K562 (cell line): ENCODE data around the gene SH3BP2. TPM values are rescaled to one million over a fixed set of nuclear protein-coding genes. Genes with fewer than 3 reads are reported as not detected.

Experiments
- CCNT2 ChIP-seq: IDR thresholded peaks from 2 replicates; pipeline ENCODE4 v1.6.1; 2011; ENCODE audit warnings: borderline replicate concordance, low read depth, mild to moderate bottlenecking, moderate library complexity, mixed read lengths, low read length; ENCODE audit not compliant: insufficient read length; ENCODE audit errors: extremely low read depth
- FUS ChIP-seq: fragments of 200-400 bp; formaldehyde crosslinking; optimal IDR thresholded peaks from 2 replicates; pipeline ENCODE3; 2017; ENCODE audit warnings: low read depth, low read length
- HDAC8 ChIP-seq: fragments of 450-650 bp; IDR thresholded peaks from 2 replicates; pipeline ENCODE4 v1.6.1; 2016; ENCODE audit warnings: mild to moderate bottlenecking, missing genetic modification characterization, moderate library complexity, missing compliant biosample characterization
- HNRNPUL1 ChIP-seq: fragments of 200-400 bp; formaldehyde crosslinking; IDR thresholded peaks from 2 replicates; pipeline ENCODE4 v1.6.1; 2017; ENCODE audit warnings: low read length
- IRF1 ChIP-seq: sonication (generic); formaldehyde crosslinking; IDR thresholded peaks from 2 replicates; pipeline ENCODE4 v1.8.0; 2022; ENCODE audit warnings: missing genetic modification reagents, mild to moderate bottlenecking, borderline replicate concordance
- KAT7 ChIP-seq: sonication (generic); formaldehyde crosslinking; IDR thresholded peaks from 2 replicates; pipeline ENCODE4 v1.8.0; 2022; ENCODE audit warnings: missing genetic modification reagents, mild to moderate bottlenecking, borderline replicate concordance
- MED1 ChIP-seq: sonication (generic); formaldehyde crosslinking; IDR thresholded peaks from 2 replicates; pipeline ENCODE4 v1.8.1; 2023; ENCODE audit warnings: missing genetic modification reagents, borderline replicate concordance
- NCOA1 ChIP-seq: fragments of 450-650 bp; IDR thresholded peaks from 2 replicates; pipeline ENCODE4 v1.6.1; 2016; ENCODE audit warnings: low read depth
- NCOA4 ChIP-seq: fragments of 450-650 bp; IDR thresholded peaks from 2 replicates; pipeline ENCODE4 v1.6.1; 2018; ENCODE audit warnings: mild to moderate bottlenecking; ENCODE audit not compliant: partially characterized antibody
- NFE2 ChIP-seq: IDR thresholded peaks from 2 replicates; pipeline ENCODE4 v1.6.1; 2014; ENCODE audit warnings: antibody characterized with exemption, low read depth
- NR4A1 ChIP-seq, 2 experiments: fragments of 250-450 bp in 1 of 2; fragments of 450-650 bp in 1 of 2; sonication (Bioruptor Pico) in 1 of 2; IDR thresholded peaks; 2 replicates each; pipeline versions ENCODE4 v1.4.0 to v1.6.1; 2016 to 2020; ENCODE audit warnings: mild to moderate bottlenecking in 2 of 2, missing compliant biosample characterization in 1 of 2, missing genetic modification characterization in 1 of 2, moderate library complexity in 1 of 2
- NRF1 ChIP-seq, 2 experiments: fragments of 450-650 bp; IDR thresholded peaks in 1 of 2; conservative IDR thresholded peaks in 1 of 2; 2 replicates each; pipeline ENCODE4 v1.6.1; 2014; ENCODE audit warnings: mild to moderate bottlenecking in 2 of 2
- POLR2G ChIP-seq: fragments of 200-400 bp; formaldehyde crosslinking; IDR thresholded peaks from 2 replicates; pipeline ENCODE4 v1.6.1; 2017; ENCODE audit warnings: low read depth, mild to moderate bottlenecking, antibody characterized with exemption, low read length, moderate library complexity
- POLR3A ChIP-seq: IDR thresholded peaks from 2 replicates; pipeline ENCODE4 v1.6.1; 2011; ENCODE audit warnings: borderline replicate concordance, mild to moderate bottlenecking, moderate library complexity; ENCODE audit not compliant: insufficient read length, insufficient read depth; ENCODE audit errors: extremely low read depth
- POU5F1 ChIP-seq: fragments of 150-350 bp; IDR thresholded peaks from 2 replicates; pipeline ENCODE4 v1.6.1; 2014; ENCODE audit warnings: borderline replicate concordance, low read length, low read depth, mild to moderate bottlenecking; ENCODE audit not compliant: partially characterized antibody
- RBBP5 ChIP-seq: fragments of 200-600 bp; sonication (generic); IDR thresholded peaks from 2 replicates; pipeline ENCODE4 v1.6.1; 2012; ENCODE audit warnings: borderline replicate concordance, mild to moderate bottlenecking, low read length, control low read depth, inconsistent platforms; ENCODE audit not compliant: insufficient read depth, poor library complexity, severe bottlenecking
- SPI1 ChIP-seq: IDR thresholded peaks from 2 replicates; pipeline ENCODE4 v1.6.1; 2011; ENCODE audit warnings: low read depth, low read length, control low read depth, borderline replicate concordance
- STAG1 ChIP-seq: sonication (generic); formaldehyde crosslinking; IDR thresholded peaks from 2 replicates; pipeline ENCODE4 v1.5.0; 2020; ENCODE audit warnings: missing genetic modification reagents, borderline replicate concordance
- STAT5A ChIP-seq: IDR thresholded peaks from 2 replicates; pipeline ENCODE4 v1.6.1; 2012; ENCODE audit warnings: low read length, inconsistent platforms, borderline replicate concordance
- TBP ChIP-seq: optimal IDR thresholded peaks from 2 replicates; pipeline ENCODE3; 2011; ENCODE audit warnings: low read depth, low read length, improper control_type of control experiment
- YBX1 ChIP-seq: fragments of 450-650 bp; IDR thresholded peaks from 2 replicates; pipeline ENCODE4 v1.7.1; 2016; ENCODE audit warnings: mild to moderate bottlenecking
- ZNF277 ChIP-seq: fragments of 250-450 bp; sonication (Bioruptor Pico); IDR thresholded peaks from 2 replicates; pipeline ENCODE4 v1.8.0; 2022; ENCODE audit warnings: inconsistent platforms, mild to moderate bottlenecking, moderate library complexity, borderline replicate concordance
- ZNF696 ChIP-seq: fragments of 250-450 bp; sonication (Bioruptor Pico); conservative IDR thresholded peaks from 2 replicates; pipeline ENCODE4 v1.4.0; 2020; ENCODE audit warnings: mild to moderate bottlenecking, moderate library complexity
- polyA plus RNA-seq, 8 experiments: library from polyadenylated mRNA; depleted of rRNA in 4 of 8; stranded (reverse) in 5 of 8; unstranded in 3 of 8; fragments of >200 nt; fragmentation: Nextera tagmentation in 2 of 8; fragmentation: Illumina TruSeq in 1 of 8; extraction: Ambion mirVana in 2 of 8; extraction: Trizol in 1 of 8; gene quantifications; 2 replicates each; pipeline versions ENCODE4 v1.2.1 to v1.2.3, GENCODE V29; 2011 to 2014; ENCODE audit warnings: inconsistent platforms in 1 of 8, missing spikeins in 1 of 8
- total RNA-seq, 7 experiments: library from RNA; depleted of rRNA in 6 of 7; stranded (reverse); fragments of >200 nt in 6 of 7; fragmentation: Illumina TruSeq in 2 of 7; extraction: Trizol in 2 of 7; gene quantifications; 2 replicates each; pipeline versions ENCODE4 v1.2.1 to v1.2.3, GENCODE V29; 2011 to 2021; ENCODE audit warnings: low replicate concordance in 1 of 7

SH3BP2 gene
- total and polyA plus RNA-seq, 9 of the 15 experiments (the other 6 are each of a cell fraction or from before 2014, with no cell fraction given) = 0.34 to 16.0 (median 5.1) TPM

- TF ChIP-seq RBBP5 = peak; percentile 86
- TF ChIP-seq KAT7 (CRISPR knock-in tag) = 0 out of 2 replicates have a peak, but pooled peaks have one; percentile 55
- TF ChIP-seq NR4A1 (CRISPR knock-in tag; IDR thresholded peaks at IDR 0.05) = no peak
- peak; percentile 35; the same call in 1 of the 2 replicates for TF ChIP-seq NR4A1 (tag; IDR thresholded peaks at IDR 0.05)
- no peak for TF ChIP-seq MED1 (CRISPR knock-in tag)
- no peak for TF ChIP-seq TBP
- peak; percentile 77 to 82 for TF ChIP-seq NRF1 (conservative IDR thresholded peaks at IDR 0.05 in 1 of 2, IDR thresholded peaks at IDR 0.05 in 1 of 2)
- no peak for TF ChIP-seq FUS
- TF ChIP-seq SPI1 = no peak
- TF ChIP-seq POU5F1 = no peak
- TF ChIP-seq POLR3A = no peak
- no peak for TF ChIP-seq NCOA4
- TF ChIP-seq HDAC8 (tag) = no peak
- TF ChIP-seq NFE2 = no peak
- peak; percentile 95 for TF ChIP-seq POLR2G
- TF ChIP-seq STAT5A = 0 out of 2 replicates have a peak, but pooled peaks have one; percentile 10
- TF ChIP-seq STAG1 (CRISPR knock-in tag) = no peak
- peak; percentile 71 for TF ChIP-seq CCNT2
- no peak for TF ChIP-seq NCOA1
- TF ChIP-seq ZNF277 (CRISPR knock-in tag) = no peak
- no peak for TF ChIP-seq ZNF696 (CRISPR knock-in tag)
- TF ChIP-seq HNRNPUL1 = no peak
- TF ChIP-seq YBX1 = no peak
- TF ChIP-seq IRF1 (CRISPR knock-in tag) = no peak
These were observed 36.8 kb upstream of the SH3BP2 start, which contains the start of gene TNIP2 (continued) for GRCh38 chr4:2755821-2756690.
